Measurements from ENCODE around the gene ORMDL2. TPM values are rescaled to one million over a fixed set of nuclear protein-coding genes. Genes with fewer than 3 reads are reported as not detected.
"Not testable (repeated sequence)": the region's sequence is repeated elsewhere in the genome, so short reads cannot be mapped to it uniquely, and the experiment has no call there.

Gene ORMDL2
- total RNA-seq, 1 donor from 2014 or later = 88.4 TPM

- no peak for DNase-seq (ENCODE audit: low spot score)
Measured at GRCh38 chr12:55852740-55853139, 34.9 kb downstream of the ORMDL2 start.

- DNase-seq (ENCODE audit: low spot score) = no peak
Measured at GRCh38 chr12:55861396-55861795, 43.6 kb downstream of the ORMDL2 start.

- no peak for DNase-seq (ENCODE audit: low spot score)
Measured at GRCh38 chr12:55861871-55862270, 44.0 kb downstream of the ORMDL2 start.

- no peak for DNase-seq (ENCODE audit: low spot score)
Measured at GRCh38 chr12:55862286-55862685, 44.4 kb downstream of the ORMDL2 start.

- DNase-seq (ENCODE audit: low spot score) = not testable (repeated sequence)
Measured at GRCh38 chr12:55862931-55863330, 45.1 kb downstream of the ORMDL2 start.

- DNase-seq (ENCODE audit: low spot score) = no peak
Measured at GRCh38 chr12:55865327-55865726, 47.5 kb downstream of the ORMDL2 start.

- DNase-seq (ENCODE audit: low spot score) = not testable (repeated sequence)
Measured at GRCh38 chr12:55866454-55867004, 48.7 kb downstream of the ORMDL2 start.

Other genes with a start within 250 kb of the ORMDL2 start
- not detected for gene OR2AP1, start 245.6 kb upstream of the ORMDL2 start, total RNA-seq
- gene OR10P1, start 181.1 kb upstream of the ORMDL2 start, total RNA-seq = not detected
- gene ITGA7, start 110.1 kb upstream of the ORMDL2 start, total RNA-seq = 99.7 TPM
- 105 TPM for gene BLOC1S1, start 102.0 kb upstream of the ORMDL2 start, total RNA-seq
- 5.8 TPM for gene RDH5, start 97.6 kb upstream of the ORMDL2 start, total RNA-seq
- gene CD63, start 89.0 kb upstream of the ORMDL2 start, total RNA-seq = 905 TPM
- 7.2 TPM for gene GDF11, start 74.9 kb upstream of the ORMDL2 start, total RNA-seq
- 61.9 TPM for gene SARNP, start 317 bp upstream of the ORMDL2 start, total RNA-seq
- gene DNAJC14, start 11.5 kb downstream of the ORMDL2 start, total RNA-seq = 33.0 TPM
- 17.7 TPM for gene MMP19, start 24.9 kb downstream of the ORMDL2 start, total RNA-seq
- 40.9 TPM for gene PYM1, start 109.9 kb downstream of the ORMDL2 start, total RNA-seq
- gene DGKA, start 113.1 kb downstream of the ORMDL2 start, total RNA-seq = 155 TPM
- gene PMEL, start 148.0 kb downstream of the ORMDL2 start, total RNA-seq = 5.8 TPM
- gene CDK2, start 148.8 kb downstream of the ORMDL2 start, total RNA-seq = 23.2 TPM
- 139 TPM for gene RAB5B, start 156.0 kb downstream of the ORMDL2 start, total RNA-seq
- gene SUOX, start 179.2 kb downstream of the ORMDL2 start, total RNA-seq = 58.5 TPM
- gene IKZF4, start 203.0 kb downstream of the ORMDL2 start, total RNA-seq = 14.6 TPM
- 57.0 TPM for gene RPS26, start 223.9 kb downstream of the ORMDL2 start, total RNA-seq